Esophagus muscularis mucosa (tissue), 3 donors: Measurements from ENCODE around the gene ATP6V1B1.

Experiments used
- POLR2A ChIP-seq: fragments of 450-650 bp; IDR thresholded peaks from one replicate; pipeline ENCODE4 v1.6.1; 2017; ENCODE audit warnings: antibody characterized with exemption, moderate library complexity, mild to moderate bottlenecking, low read depth
- POLR2AphosphoS5 ChIP-seq, 2 donors: sonication (generic); formaldehyde crosslinking; IDR thresholded peaks; one replicate each; pipeline ENCODE4 v1.6.1; 2017; ENCODE audit warnings: antibody characterized with exemption in 2 of 2
- TF ChIP-seq, protein P1 (sequence below), 3 experiments: fragments of 200-600 bp in 2 of 3; fragments of 450-650 bp in 1 of 3; sonication (generic) in 2 of 3; IDR thresholded peaks; one replicate each; pipeline ENCODE4 v1.5.1; 2017 to 2019; ENCODE audit warnings: antibody characterized with exemption in 3 of 3, mild to moderate bottlenecking in 2 of 3, moderate library complexity in 1 of 3

DNA sequence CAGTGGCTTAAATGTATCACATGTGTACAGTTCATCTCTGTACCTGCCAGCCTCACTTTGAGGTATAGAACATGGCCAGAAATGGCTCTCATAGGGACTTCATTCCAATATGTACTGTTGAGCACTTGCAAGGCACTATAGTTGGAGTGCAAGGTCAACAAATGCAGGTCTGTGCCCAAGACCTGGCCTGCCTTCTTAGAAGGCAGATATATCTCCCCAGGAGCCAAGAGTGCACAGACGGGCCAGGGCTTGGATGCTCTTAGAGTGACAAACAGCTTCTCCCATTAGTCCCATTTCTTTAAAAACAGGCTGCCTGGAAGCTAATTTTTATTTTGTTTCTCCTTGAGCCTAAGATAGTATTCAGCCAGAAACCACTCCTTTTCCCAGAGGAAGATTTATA, 51.7 kb downstream of the ATP6V1B1 start:
- TF ChIP-seq, protein P1, sequence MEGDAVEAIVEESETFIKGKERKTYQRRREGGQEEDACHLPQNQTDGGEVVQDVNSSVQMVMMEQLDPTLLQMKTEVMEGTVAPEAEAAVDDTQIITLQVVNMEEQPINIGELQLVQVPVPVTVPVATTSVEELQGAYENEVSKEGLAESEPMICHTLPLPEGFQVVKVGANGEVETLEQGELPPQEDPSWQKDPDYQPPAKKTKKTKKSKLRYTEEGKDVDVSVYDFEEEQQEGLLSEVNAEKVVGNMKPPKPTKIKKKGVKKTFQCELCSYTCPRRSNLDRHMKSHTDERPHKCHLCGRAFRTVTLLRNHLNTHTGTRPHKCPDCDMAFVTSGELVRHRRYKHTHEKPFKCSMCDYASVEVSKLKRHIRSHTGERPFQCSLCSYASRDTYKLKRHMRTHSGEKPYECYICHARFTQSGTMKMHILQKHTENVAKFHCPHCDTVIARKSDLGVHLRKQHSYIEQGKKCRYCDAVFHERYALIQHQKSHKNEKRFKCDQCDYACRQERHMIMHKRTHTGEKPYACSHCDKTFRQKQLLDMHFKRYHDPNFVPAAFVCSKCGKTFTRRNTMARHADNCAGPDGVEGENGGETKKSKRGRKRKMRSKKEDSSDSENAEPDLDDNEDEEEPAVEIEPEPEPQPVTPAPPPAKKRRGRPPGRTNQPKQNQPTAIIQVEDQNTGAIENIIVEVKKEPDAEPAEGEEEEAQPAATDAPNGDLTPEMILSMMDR (IDR thresholded peaks at IDR 0.05), result no peak
- no peak for TF ChIP-seq POLR2AphosphoS5 (IDR thresholded peaks at IDR 0.05)
- no peak for TF ChIP-seq POLR2A
